Heart right ventricle (tissue), 16 donors: ENCODE data around the gene MALSU1. TPM values are rescaled to one million over a fixed set of nuclear protein-coding genes. Genes with fewer than 3 reads are reported as not detected.

Experiments
- ATAC-seq, 8 donors: fragments of 200-7000 bp; cut with Tn5 transposase; one replicate each; pipeline ENCODE4 v1.9.1; 2020; ENCODE audit warnings: mild to moderate bottlenecking in 8 of 8, moderate library complexity in 8 of 8, moderate number of reproducible peaks in 1 of 8
- DNase-seq, 2 donors: peaks; one replicate each; pipeline ENCODE4 v3.0.0-alpha.2; 2020
- H3K27ac ChIP-seq, 10 donors: fragments of 200-600 bp; sonication (generic) in 2 of 10; one replicate each; pipeline versions ENCODE4 v1.5.0 to v1.8.0; 2020 to 2022; ENCODE audit warnings: mild to moderate bottlenecking in 3 of 10
- H3K27me3 ChIP-seq, 7 donors: fragments of 200-600 bp; one replicate each; pipeline ENCODE4 v1.8.0; 2021 to 2022; ENCODE audit warnings: mild to moderate bottlenecking in 2 of 7
- H3K36me3 ChIP-seq, 9 donors: fragments of 200-600 bp; sonication (generic) in 1 of 9; one replicate each; pipeline versions ENCODE4 v1.5.0 to v1.8.0; 2020 to 2022; ENCODE audit warnings: mild to moderate bottlenecking in 2 of 9
- H3K4me1 ChIP-seq, 9 donors: fragments of 200-600 bp; sonication (generic) in 1 of 9; one replicate each; pipeline versions ENCODE4 v1.5.0 to v1.8.0; 2020 to 2022; ENCODE audit warnings: mild to moderate bottlenecking in 4 of 9
- H3K4me3 ChIP-seq, 10 donors: fragments of 200-600 bp; sonication (generic) in 2 of 10; one replicate each; pipeline versions ENCODE4 v1.5.0 to v1.8.0; 2020 to 2022; ENCODE audit warnings: mild to moderate bottlenecking in 7 of 10, moderate library complexity in 2 of 10
- H3K9me3 ChIP-seq, 11 donors: fragments of 200-600 bp in 10 of 11; sonication (generic) in 2 of 11; one replicate each; pipeline versions ENCODE4 v1.5.0 to v1.8.0; 2013 to 2022; ENCODE audit warnings: mild to moderate bottlenecking in 2 of 11, control low read depth in 1 of 11, moderate library complexity in 1 of 11
- WGBS, 2 donors: extraction: QIAGEN DNeasy Blood & Tissue Kit; methylation state at CpG; one replicate each; pipeline ENCODE4 v1.1.7; 2013; ENCODE audit warnings: inconsistent platforms in 1 of 2; 5-methylcytosine and 5-hydroxymethylcytosine counted together
- intact Hi-C, 10 donors: fragments of 100-400 bp; cut with DNase I; formaldehyde crosslinking; loops; one replicate each; pipeline versions ENCODE4 v1.11.1 to v1.14.2; 2022
- polyA plus RNA-seq, 2 donors: library from polyadenylated mRNA; stranded (reverse); fragments of 200-250 nt; gene quantifications; one replicate each; pipeline ENCODE4 v1.2.3, GENCODE V29; 2013
- total RNA-seq, 10 donors: library from RNA; stranded (reverse); fragmentation: NEBNext Ultra II Directional in 3 of 10; extraction: Animal tissue kit (Norgen Biotek cat#: 25700) in 3 of 10; gene quantifications; one replicate each; pipeline versions ENCODE4 v1.2.1 to v1.2.4, GENCODE V29; 2021 to 2023
- TF ChIP-seq, protein P1 (sequence below), 9 donors: fragments of 200-600 bp; sonication (generic) in 2 of 9; IDR thresholded peaks; one replicate each; pipeline versions ENCODE4 v1.5.0 to v1.8.0; 2021 to 2022; ENCODE audit warnings: antibody characterized with exemption in 9 of 9, mild to moderate bottlenecking in 5 of 9, moderate library complexity in 1 of 9
- donor health status: Arrhythmogenic right ventricular cardiomyopathy.
- donor health status: ischemic (EF 13 %, LVEDD 7.1; RV severe dilation, severe dysfunction).
- donor health status: healthy with polysubstance abuse.
- donor health status: DM: no; HTN: yes; CAD: no.
- donor health status: DM: no; HTN: no; CAD: no.
- donor health status: ischemic (EF 25% LVEDD 6.9; RV normal size, moderate dysfunction).
- donor health status: ischemic (EF 25% LVEDD 5.7; RV mildly dilated, moderate dysfunction).
- donor health status: healthy.
- donor health status: DM: yes; HTN: yes; CAD: no.
- donor health status: Ischemic cardiomyopathy.
- donor health status: ischemic (EF 35%, LVEDD 5.7; RV mildly dilated, moderate dysfunction).
- donor health status: nonischemic (EF 11% LVEDD 7.7; RV severe dilation, severe dysfunction).
- donor health status: DM: yes; HTN: yes; CAD: no.
- donor health status: PGD.
- donor health status: ischemic (EF 29% LVEDD 5.4; RV normal size, mild dysfunction).
- donor health status: nonischemic (EF 23%, LVEDD 6.1; RV moderate dilation, normal function).

Gene MALSU1
- total and polyA plus RNA-seq, 12 donors, result 21.4 to 132 (median 99.3) TPM

DNA sequence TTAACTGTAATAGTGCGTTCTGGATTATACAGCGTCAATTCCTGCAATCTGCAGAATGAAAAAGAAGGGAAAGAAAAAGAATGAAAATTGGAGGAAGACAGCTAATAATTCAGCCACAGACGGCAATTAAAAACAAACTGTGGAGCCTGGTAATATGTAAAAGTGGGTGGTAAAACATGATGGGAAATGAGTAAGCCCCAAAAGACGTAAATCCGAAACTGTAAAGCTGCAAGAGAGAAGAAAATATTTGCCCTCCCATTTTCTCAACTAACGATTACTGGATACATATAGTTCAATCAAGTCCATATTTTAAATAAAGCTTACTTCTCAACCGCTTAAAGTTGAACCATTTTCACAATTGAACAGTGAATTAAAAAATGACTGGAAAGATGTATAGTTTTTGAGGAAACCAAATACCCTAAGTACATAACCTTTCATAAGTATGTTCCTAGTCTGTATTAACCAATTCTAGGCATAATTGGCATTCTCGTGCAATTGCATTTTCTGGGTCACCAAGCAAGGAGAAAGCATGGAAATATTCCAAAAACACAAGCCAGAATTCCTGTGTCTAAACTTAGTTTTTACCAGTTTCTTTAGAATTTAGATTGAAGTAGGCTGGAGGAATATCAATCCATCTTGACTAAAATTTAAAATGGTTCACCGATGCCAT lies 44.8 kb downstream of the MALSU1 start:
- no peaks in the 10 kb centered on the region for H3K36me3 ChIP-seq
- H3K27ac ChIP-seq, result no peak overlapping the region
- peaks cover 0 to 28% (median 0%) of the 10 kb centered on the region in 9 donors for H3K4me1 ChIP-seq
- ATAC-seq (no peak), DNase-seq (no peak)
- intact Hi-C loops, result loop anchor here in 1 of 10 donors (10.0 kb wide), 1 partner anchor 61 kb away; no protein-coding TSS in a partner anchor
- WGBS, 2 donors, result 92 to 96% methylated on average over 9 of the region's 9 CpGs
- peaks cover 0 to 3% (median 0%) of the 10 kb centered on the region in 7 donors for H3K27me3 ChIP-seq
- TF ChIP-seq, protein P1, sequence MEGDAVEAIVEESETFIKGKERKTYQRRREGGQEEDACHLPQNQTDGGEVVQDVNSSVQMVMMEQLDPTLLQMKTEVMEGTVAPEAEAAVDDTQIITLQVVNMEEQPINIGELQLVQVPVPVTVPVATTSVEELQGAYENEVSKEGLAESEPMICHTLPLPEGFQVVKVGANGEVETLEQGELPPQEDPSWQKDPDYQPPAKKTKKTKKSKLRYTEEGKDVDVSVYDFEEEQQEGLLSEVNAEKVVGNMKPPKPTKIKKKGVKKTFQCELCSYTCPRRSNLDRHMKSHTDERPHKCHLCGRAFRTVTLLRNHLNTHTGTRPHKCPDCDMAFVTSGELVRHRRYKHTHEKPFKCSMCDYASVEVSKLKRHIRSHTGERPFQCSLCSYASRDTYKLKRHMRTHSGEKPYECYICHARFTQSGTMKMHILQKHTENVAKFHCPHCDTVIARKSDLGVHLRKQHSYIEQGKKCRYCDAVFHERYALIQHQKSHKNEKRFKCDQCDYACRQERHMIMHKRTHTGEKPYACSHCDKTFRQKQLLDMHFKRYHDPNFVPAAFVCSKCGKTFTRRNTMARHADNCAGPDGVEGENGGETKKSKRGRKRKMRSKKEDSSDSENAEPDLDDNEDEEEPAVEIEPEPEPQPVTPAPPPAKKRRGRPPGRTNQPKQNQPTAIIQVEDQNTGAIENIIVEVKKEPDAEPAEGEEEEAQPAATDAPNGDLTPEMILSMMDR (IDR thresholded peaks at IDR 0.05), result no peak
- no peak overlapping the region for H3K4me3 ChIP-seq
- H3K9me3 ChIP-seq, result no peaks in the 10 kb centered on the region

DNA sequence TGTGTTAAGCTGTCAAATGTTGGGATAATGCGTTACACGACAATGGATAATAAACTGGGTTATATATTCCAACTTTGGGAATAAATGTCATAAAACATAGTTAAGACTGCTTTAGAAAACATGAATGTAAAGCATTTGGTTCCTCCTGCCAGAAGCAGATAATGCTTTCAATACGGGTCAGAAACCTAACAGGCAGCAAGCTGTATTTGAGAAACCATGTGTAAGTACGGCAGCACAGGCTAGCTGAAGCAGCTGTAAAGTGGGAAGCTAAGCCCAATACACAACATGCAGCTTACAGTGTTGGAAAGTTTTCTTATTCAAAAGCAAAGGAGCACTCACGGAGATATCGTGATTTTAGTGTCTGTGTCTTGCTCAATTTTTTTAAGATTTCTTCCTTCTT lies 46.5 kb downstream of the MALSU1 start:
- Histone ChIP-seq H3K4me1 (peaks cover 0 to 33% (median 0%) of the 10 kb centered on the region in 9 donors), H3K9me3 (no peaks in the 10 kb centered on the region), H3K27me3 (no peaks in the 10 kb centered on the region), H3K27ac (no peak overlapping the region), H3K36me3 (no peaks in the 10 kb centered on the region), H3K4me3 (no peak overlapping the region)
- DNase-seq (no peak), ATAC-seq (no peak)
- intact Hi-C loops, result loop anchor here in 1 of 10 donors (10.0 kb wide), 1 partner anchor 59 kb away; no protein-coding TSS in a partner anchor
- WGBS, 2 donors, result 88 to 92% methylated on average over 6 of the region's 6 CpGs
- TF ChIP-seq, protein P1 (IDR thresholded peaks at IDR 0.05), result no peak

DNA sequence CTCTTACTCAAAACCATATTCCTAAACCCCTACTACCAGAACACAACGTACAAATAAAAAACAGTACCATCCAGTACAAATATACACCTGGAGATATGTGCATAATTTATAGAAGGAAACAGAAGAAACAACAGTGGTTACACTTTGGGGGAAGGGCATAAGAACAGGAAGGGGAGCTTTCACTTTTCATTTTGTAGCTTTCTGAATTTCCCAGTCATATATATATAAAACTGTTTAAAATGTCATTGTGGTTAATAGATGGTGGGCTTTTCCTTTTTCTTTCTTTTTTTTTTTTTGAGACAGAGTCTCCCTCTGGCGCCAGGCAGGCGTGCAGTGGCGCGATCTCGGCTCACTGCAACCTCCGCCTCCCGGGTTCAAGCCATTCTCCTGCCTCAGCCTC lies 47.2 kb downstream of the MALSU1 start:
- Histone ChIP-seq H3K4me3 (peak overlapping the region in 3 of 10 donors; percentile 18 to 43 (median 29)), H3K36me3 (no peaks in the 10 kb centered on the region), H3K9me3 (no peaks in the 10 kb centered on the region), H3K4me1 (peaks cover 0 to 33% (median 0%) of the 10 kb centered on the region in 9 donors), H3K27ac (peak overlapping the region in 1 of 10 donors; percentile 43), H3K27me3 (no peaks in the 10 kb centered on the region)
- intact Hi-C loops, result loop anchor here in 1 of 10 donors (10.0 kb wide), 1 partner anchor 58 kb away; no protein-coding TSS in a partner anchor
- TF ChIP-seq, protein P1 (IDR thresholded peaks at IDR 0.05), result no peak
- DNase-seq (no peak), ATAC-seq (no peak)
- WGBS, 2 donors, result 94 to 95% methylated on average over 8 of the region's 8 CpGs

DNA sequence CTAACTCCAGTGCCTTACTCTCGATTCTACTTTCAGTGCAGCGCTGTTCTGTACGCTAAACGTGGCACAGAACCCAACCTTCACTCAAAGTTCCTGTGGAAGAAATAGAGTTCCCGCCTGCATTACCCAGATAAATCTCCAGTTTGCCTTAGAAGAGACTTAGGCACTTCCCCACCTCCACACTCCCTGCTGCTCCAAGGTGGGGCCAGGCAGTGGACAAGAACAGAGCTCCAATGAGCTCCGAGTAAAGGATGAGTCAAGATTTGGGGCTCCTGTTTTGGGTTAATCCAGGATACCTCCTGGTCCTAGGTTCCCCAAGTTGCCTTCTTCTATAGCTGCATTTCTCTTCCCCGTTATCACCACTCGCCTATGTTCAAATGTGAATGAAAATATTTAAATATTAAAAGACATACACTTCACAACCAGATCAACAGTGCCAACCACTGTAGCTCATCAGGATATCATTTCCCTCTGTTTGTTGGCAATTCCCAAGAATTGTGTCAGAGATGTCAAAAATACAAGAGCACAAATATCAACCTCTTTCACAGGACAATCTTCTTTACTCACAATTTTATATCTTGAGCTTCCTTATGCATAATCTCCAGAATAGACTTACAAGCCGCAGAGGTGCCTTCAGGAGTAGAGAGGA lies 48.0 kb downstream of the MALSU1 start:
- ATAC-seq, result no peak
- peak overlapping the region in 1 of 10 donors; percentile 43 for H3K4me3 ChIP-seq

More for the DNA sequence above, 48.0 kb downstream of the MALSU1 start:
- Histone ChIP-seq H3K27me3 (no peaks in the 10 kb centered on the region), H3K9me3 (no peaks in the 10 kb centered on the region), H3K27ac (peak overlapping the region in 1 of 10 donors; percentile 1), H3K36me3 (no peaks in the 10 kb centered on the region), H3K4me1 (peaks cover 0 to 33% (median 0%) of the 10 kb centered on the region in 9 donors)
- WGBS, 2 donors, result 92 to 94% methylated on average over 9 of the region's 9 CpGs
- intact Hi-C loops, result loop anchor here in 1 of 10 donors (10.0 kb wide), 1 partner anchor 58 kb away; no protein-coding TSS in a partner anchor
- TF ChIP-seq, protein P1 (IDR thresholded peaks at IDR 0.05), result no peak
- DNase-seq, result no peak
